Measurements from ENCODE around the gene TMEM212.

The TMEM212 gene

DNA sequence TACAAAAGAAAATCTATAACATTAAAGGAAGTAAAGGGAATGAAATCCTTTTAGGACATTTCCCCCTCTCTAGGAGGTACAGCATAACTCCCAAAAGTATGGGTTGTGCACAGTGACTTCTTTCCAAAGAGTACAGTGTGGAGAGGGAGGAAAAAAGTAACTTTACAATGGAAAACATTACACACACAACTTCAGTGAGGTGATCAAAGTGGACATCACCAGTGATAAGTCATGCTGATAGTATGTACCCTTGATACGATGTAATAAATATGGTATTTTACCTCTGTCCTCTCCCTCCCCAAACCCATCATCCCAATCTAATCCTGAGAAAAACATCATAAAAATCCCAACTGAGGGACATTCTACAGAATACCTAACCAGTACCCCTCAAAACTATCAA is 43.6 kb upstream of the TMEM212 start:
- DNase-seq: no peak
- Histone ChIP-seq H2BK12ac (ENCODE audit: low read length) (no peak overlapping the region), H4K8ac (ENCODE audit: low read depth, low read length) (no peak overlapping the region), H3K23ac (ENCODE audit: low read length) (no peak overlapping the region), H2AFZ (ENCODE audit: insufficient read depth, low read length, poor library complexity) (no peak overlapping the region), H3K27me3 (ENCODE audit: insufficient read depth, low read length) (no peaks in the 10 kb centered on the region), H3K18ac (ENCODE audit: low read length) (no peak overlapping the region), H3K36me3 (ENCODE audit: control insufficient read depth in 1 of 2, insufficient read depth in 2 of 2, low read length in 2 of 2) (no peaks in the 10 kb centered on the region), H3K9ac (ENCODE audit: low read length) (no peak overlapping the region), H3K4me2 (ENCODE audit: low read length) (no peak overlapping the region), H2BK120ac (ENCODE audit: insufficient read depth, low read length, poor library complexity) (no peak overlapping the region), H3K27ac (ENCODE audit: low read depth, low read length) (no peak overlapping the region), H2BK5ac (ENCODE audit: low read depth, low read length, poor library complexity) (no peak overlapping the region), H3K79me1 (ENCODE audit: low read length) (no peaks in the 10 kb centered on the region), H3K4me1 (ENCODE audit: control insufficient read depth in 1 of 2, insufficient read depth in 2 of 2, low read length in 2 of 2) (no peaks in the 10 kb centered on the region), H4K91ac (ENCODE audit: low read depth, low read length) (no peak overlapping the region), H3K14ac (ENCODE audit: low read length) (no peak overlapping the region), H3K4ac (ENCODE audit: low read depth, low read length) (no peak overlapping the region), H4K12ac (ENCODE audit: low read depth, low read length) (no peak overlapping the region), H3K4me3 (ENCODE audit: low read depth, low read length) (no peak overlapping the region), H2AK5ac (ENCODE audit: low read length) (no peak overlapping the region), H3K79me2 (ENCODE audit: control insufficient read depth, insufficient read depth, low read length, poor library complexity) (no peaks in the 10 kb centered on the region), H3K9me3 (ENCODE audit: insufficient read depth, low read depth, low read length) (no peaks in the 10 kb centered on the region)
- WGBS (ENCODE audit: extremely low coverage, insufficient coverage, insufficient read length): no CpG with 5 or more reads among the region's 1 CpG

- no peaks in the 10 kb centered on the region for H3K36me3 ChIP-seq (ENCODE audit: control insufficient read depth in 1 of 2, insufficient read depth in 2 of 2, low read length in 2 of 2)
- H3K9ac ChIP-seq (ENCODE audit: low read length): no peak overlapping the region
- no peak overlapping the region for H3K23ac ChIP-seq (ENCODE audit: low read length)
- no peaks in the 10 kb centered on the region for H3K4me1 ChIP-seq (ENCODE audit: control insufficient read depth in 1 of 2, insufficient read depth in 2 of 2, low read length in 2 of 2)
- H2AFZ ChIP-seq (ENCODE audit: insufficient read depth, low read length, poor library complexity): no peak overlapping the region
- no peak overlapping the region for H2BK5ac ChIP-seq (ENCODE audit: low read depth, low read length, poor library complexity)
- no peak overlapping the region for H4K91ac ChIP-seq (ENCODE audit: low read depth, low read length)
- no peak overlapping the region for H3K4me3 ChIP-seq (ENCODE audit: low read depth, low read length)
- no peak overlapping the region for H2AK5ac ChIP-seq (ENCODE audit: low read length)
- H4K12ac ChIP-seq (ENCODE audit: low read depth, low read length): no peak overlapping the region
- no peaks in the 10 kb centered on the region for H3K79me1 ChIP-seq (ENCODE audit: low read length)
- no peak overlapping the region for H3K27ac ChIP-seq (ENCODE audit: low read depth, low read length)
- no peak overlapping the region for H3K18ac ChIP-seq (ENCODE audit: low read length)
- H3K9me3 ChIP-seq (ENCODE audit: insufficient read depth, low read depth, low read length): no peaks in the 10 kb centered on the region
- no peak overlapping the region for H3K4me2 ChIP-seq (ENCODE audit: low read length)
- H2BK12ac ChIP-seq (ENCODE audit: low read length): no peak overlapping the region
- no peak overlapping the region for H3K4ac ChIP-seq (ENCODE audit: low read depth, low read length)
- peak in 1 of 2 donors; percentile 60 for DNase-seq
- no peaks in the 10 kb centered on the region for H3K79me2 ChIP-seq (ENCODE audit: control insufficient read depth, insufficient read depth, low read length, poor library complexity)
- no peak overlapping the region for H2BK120ac ChIP-seq (ENCODE audit: insufficient read depth, low read length, poor library complexity)
- no CpG with 5 or more reads among the region's 4 CpGs for WGBS (ENCODE audit: extremely low coverage, insufficient coverage, insufficient read length)
- no peaks in the 10 kb centered on the region for H3K27me3 ChIP-seq (ENCODE audit: insufficient read depth, low read length)
- no peak overlapping the region for H4K8ac ChIP-seq (ENCODE audit: low read depth, low read length)
- H3K14ac ChIP-seq (ENCODE audit: low read length): no peak overlapping the region
Observed at GRCh38 chr3:171801738-171802589, 41.2 kb upstream of the TMEM212 start.

- Histone ChIP-seq H3K79me2 (ENCODE audit: control insufficient read depth, insufficient read depth, low read length, poor library complexity) (no peaks in the 10 kb centered on the region), H3K4ac (ENCODE audit: low read depth, low read length) (no peak overlapping the region), H3K27me3 (ENCODE audit: insufficient read depth, low read length) (no peaks in the 10 kb centered on the region), H3K79me1 (ENCODE audit: low read length) (no peaks in the 10 kb centered on the region), H2AK5ac (ENCODE audit: low read length) (no peak overlapping the region), H3K36me3 (ENCODE audit: control insufficient read depth in 1 of 2, insufficient read depth in 2 of 2, low read length in 2 of 2) (no peaks in the 10 kb centered on the region), H3K27ac (ENCODE audit: low read depth, low read length) (no peak overlapping the region), H3K4me2 (ENCODE audit: low read length) (no peak overlapping the region), H2BK12ac (ENCODE audit: low read length) (no peak overlapping the region), H2AFZ (ENCODE audit: insufficient read depth, low read length, poor library complexity) (no peak overlapping the region), H3K14ac (ENCODE audit: low read length) (no peak overlapping the region), H3K4me3 (ENCODE audit: low read depth, low read length) (no peak overlapping the region), H2BK5ac (ENCODE audit: low read depth, low read length, poor library complexity) (no peak overlapping the region), H4K91ac (ENCODE audit: low read depth, low read length) (no peak overlapping the region), H3K9me3 (ENCODE audit: insufficient read depth, low read depth, low read length) (no peaks in the 10 kb centered on the region), H2BK120ac (ENCODE audit: insufficient read depth, low read length, poor library complexity) (no peak overlapping the region), H4K8ac (ENCODE audit: low read depth, low read length) (no peak overlapping the region), H3K23ac (ENCODE audit: low read length) (no peak overlapping the region), H4K12ac (ENCODE audit: low read depth, low read length) (no peak overlapping the region), H3K18ac (ENCODE audit: low read length) (no peak overlapping the region), H3K9ac (ENCODE audit: low read length) (no peak overlapping the region), H3K4me1 (ENCODE audit: control insufficient read depth in 1 of 2, insufficient read depth in 2 of 2, low read length in 2 of 2) (no peaks in the 10 kb centered on the region)
- DNase-seq: no peak
- no CpG with 5 or more reads among the region's 3 CpGs for WGBS (ENCODE audit: extremely low coverage, insufficient coverage, insufficient read length)
Observed at GRCh38 chr3:171802590-171802956, 40.6 kb upstream of the TMEM212 start.

- Histone ChIP-seq H3K4me1 (ENCODE audit: control insufficient read depth in 1 of 2, insufficient read depth in 2 of 2, low read length in 2 of 2) (no peaks in the 10 kb centered on the region), H2BK5ac (ENCODE audit: low read depth, low read length, poor library complexity) (no peak overlapping the region), H3K9me3 (ENCODE audit: insufficient read depth, low read depth, low read length) (no peaks in the 10 kb centered on the region), H3K18ac (ENCODE audit: low read length) (no peak overlapping the region), H3K14ac (ENCODE audit: low read length) (no peak overlapping the region), H3K79me2 (ENCODE audit: control insufficient read depth, insufficient read depth, low read length, poor library complexity) (no peaks in the 10 kb centered on the region), H3K9ac (ENCODE audit: low read length) (no peak overlapping the region), H3K4ac (ENCODE audit: low read depth, low read length) (no peak overlapping the region), H4K12ac (ENCODE audit: low read depth, low read length) (no peak overlapping the region), H3K4me2 (ENCODE audit: low read length) (no peak overlapping the region), H3K23ac (ENCODE audit: low read length) (no peak overlapping the region), H3K79me1 (ENCODE audit: low read length) (no peaks in the 10 kb centered on the region), H2AK5ac (ENCODE audit: low read length) (no peak overlapping the region), H4K8ac (ENCODE audit: low read depth, low read length) (no peak overlapping the region), H3K27ac (ENCODE audit: low read depth, low read length) (no peak overlapping the region), H4K91ac (ENCODE audit: low read depth, low read length) (no peak overlapping the region), H3K27me3 (ENCODE audit: insufficient read depth, low read length) (no peaks in the 10 kb centered on the region), H2BK120ac (ENCODE audit: insufficient read depth, low read length, poor library complexity) (no peak overlapping the region), H2BK12ac (ENCODE audit: low read length) (no peak overlapping the region), H2AFZ (ENCODE audit: insufficient read depth, low read length, poor library complexity) (no peak overlapping the region), H3K36me3 (ENCODE audit: control insufficient read depth in 1 of 2, insufficient read depth in 2 of 2, low read length in 2 of 2) (no peaks in the 10 kb centered on the region), H3K4me3 (ENCODE audit: low read depth, low read length) (no peak overlapping the region)
- WGBS (ENCODE audit: extremely low coverage, insufficient coverage, insufficient read length): no CpG with 5 or more reads among the region's 4 CpGs
- no peak for DNase-seq
Observed at GRCh38 chr3:171803044-171803443, 40.1 kb upstream of the TMEM212 start.

Measured in trophoblast cell (in vitro differentiated cells and primary cell).